Activated CD4-positive, alpha-beta T cell treated with anti-CD3 and anti-CD28 coated beads, Interleukin-2, amount 50 U/mL, for 24 hours (primary cell): ENCODE data around the gene TRIO.

ENCODE experiments used
- DNase-seq, 2 donors: peaks; one replicate each; pipeline ENCODE4 v3.0.0-alpha.2; 2020; ENCODE audit warnings: low read depth in 1 of 2, low spot score in 1 of 2

TRIO gene

GRCh38 chr5:14264605-14265316 lies 121.6 kb downstream of the TRIO start:
- DNase-seq = peak; percentile 22 to 61

GRCh38 chr5:14265570-14265969 lies 122.4 kb downstream of the TRIO start:
- no peak for DNase-seq

- no peak for DNase-seq
These were observed 123.0 kb downstream of the TRIO start for GRCh38 chr5:14266171-14266570.

- no peak for DNase-seq
These were observed 123.5 kb downstream of the TRIO start for GRCh38 chr5:14266686-14267085.

- DNase-seq = no peak
These were observed 124.2 kb downstream of the TRIO start for GRCh38 chr5:14267166-14267838.

GRCh38 chr5:14267991-14268708 lies 125.0 kb downstream of the TRIO start:
- DNase-seq = no peak

- DNase-seq = no peak
These were observed 125.6 kb downstream of the TRIO start for GRCh38 chr5:14268738-14269137.

- DNase-seq = no peak
These were observed 126.3 kb downstream of the TRIO start for GRCh38 chr5:14269395-14269794.

- no peak for DNase-seq
These were observed 127.1 kb downstream of the TRIO start for GRCh38 chr5:14270209-14270702.

GRCh38 chr5:14272548-14273205 lies 129.5 kb downstream of the TRIO start:
- no peak for DNase-seq

GRCh38 chr5:14273207-14273767 lies 130.1 kb downstream of the TRIO start:
- DNase-seq = no peak

- no peak for DNase-seq
These were observed 133.2 kb downstream of the TRIO start for GRCh38 chr5:14276380-14276779.

GRCh38 chr5:14277385-14278320 lies 134.5 kb downstream of the TRIO start:
- DNase-seq = no peak

GRCh38 chr5:14280294-14280854 lies 137.2 kb downstream of the TRIO start:
- DNase-seq = no peak

- no peak for DNase-seq
These were observed 138.6 kb downstream of the TRIO start for GRCh38 chr5:14281746-14282181.

GRCh38 chr5:14283139-14283538 lies 140.0 kb downstream of the TRIO start:
- no peak for DNase-seq

GRCh38 chr5:14284392-14285148 lies 141.4 kb downstream of the TRIO start:
- DNase-seq = no peak

GRCh38 chr5:14286007-14286406 lies 142.9 kb downstream of the TRIO start:
- no peak for DNase-seq
